ENCODE measurements around the gene FDX1. TPM values are rescaled to one million over a fixed set of nuclear protein-coding genes. Genes with fewer than 3 reads are reported as not detected.
"Not testable (repeated sequence)": the region's sequence is repeated elsewhere in the genome, so short reads cannot be mapped to it uniquely, and the experiment has no call there.

Gene FDX1
- 9.7 to 11.3 TPM (median 10.3 TPM) in 3 replicates for total RNA-seq

- Mint-ChIP-seq H3K36me3 (no peaks in the 10 kb centered on the region), H3K9me3 (no peaks in the 10 kb centered on the region), H3K4me1 (peaks cover 44% of the 10 kb centered on the region), H3K27me3 (ENCODE audit: low read depth) (no peaks in the 10 kb centered on the region), H3K27ac (peak within 1 kb of the TSS; percentile 98), H3K4me3 (peak within 1 kb of the TSS; percentile 98)
- peak; percentile 46 for TF ChIP-seq CTCF (IDR thresholded peaks at IDR 0.05; ENCODE audit: unreplicated experiment)
- peak; percentile 69 to 90 for DNase-seq (ENCODE audit: low spot score in 2 of 2, unreplicated experiment in 2 of 2)
Observed at GRCh38 chr11:110429731-110430266, at the start of gene FDX1. Gene FDX1 (plus strand): TSS chr11:110429948. CDS start chr11:110430121, 173 bp downstream.

GRCh38 chr11:110380836-110381622, 48.7 kb upstream of the FDX1 start:
- H3K4me3 Mint-ChIP-seq, result no peak overlapping the region

GRCh38 chr11:110388231-110388630, 41.5 kb upstream of the FDX1 start:
- H3K4me1 Mint-ChIP-seq; H3K27me3 Mint-ChIP-seq (ENCODE audit: low read depth); H3K4me3 Mint-ChIP-seq; H3K36me3 Mint-ChIP-seq; DNase-seq (ENCODE audit: low spot score in 2 of 2, unreplicated experiment in 2 of 2); H3K27ac Mint-ChIP-seq: not testable (repeated sequence)
- H3K9me3 Mint-ChIP-seq, result peaks cover 18% of the 10 kb centered on the region

More at GRCh38 chr11:110380836-110381622, 48.7 kb upstream of the FDX1 start:
- no peak overlapping the region for H3K27ac Mint-ChIP-seq
- H3K27me3 Mint-ChIP-seq (ENCODE audit: low read depth), result no peaks in the 10 kb centered on the region
- DNase-seq (ENCODE audit: low spot score in 2 of 2, unreplicated experiment in 2 of 2), result no peak
- no peak for TF ChIP-seq CTCF (IDR thresholded peaks at IDR 0.05; ENCODE audit: unreplicated experiment)
- peaks cover 9% of the 10 kb centered on the region for H3K9me3 Mint-ChIP-seq
- peaks cover 10% of the 10 kb centered on the region for H3K4me1 Mint-ChIP-seq
- no peaks in the 10 kb centered on the region for H3K36me3 Mint-ChIP-seq

- Mint-ChIP-seq H3K36me3 (no peaks in the 10 kb centered on the region), H3K27me3 (ENCODE audit: low read depth) (no peaks in the 10 kb centered on the region), H3K27ac (no peak overlapping the region), H3K4me3 (no peak overlapping the region), H3K4me1 (no peaks in the 10 kb centered on the region), H3K9me3 (peaks cover 27% of the 10 kb centered on the region)
- no peak for DNase-seq (ENCODE audit: low spot score in 2 of 2, unreplicated experiment in 2 of 2)
- TF ChIP-seq CTCF (IDR thresholded peaks at IDR 0.05; ENCODE audit: unreplicated experiment), result no peak
Observed at GRCh38 chr11:110389965-110390364, 39.8 kb upstream of the FDX1 start.

- Mint-ChIP-seq H3K27me3 (ENCODE audit: low read depth) (no peaks in the 10 kb centered on the region), H3K36me3 (peaks cover 7% of the 10 kb centered on the region)
Observed at GRCh38 chr11:110392056-110392455, 37.7 kb upstream of the FDX1 start.

GRCh38 chr11:110397668-110398286, 32.0 kb upstream of the FDX1 start:
- not testable (repeated sequence) for DNase-seq (ENCODE audit: low spot score in 2 of 2, unreplicated experiment in 2 of 2); H3K4me1 Mint-ChIP-seq; H3K36me3 Mint-ChIP-seq; H3K27me3 Mint-ChIP-seq (ENCODE audit: low read depth); H3K4me3 Mint-ChIP-seq; H3K27ac Mint-ChIP-seq
- peaks cover 20% of the 10 kb centered on the region for H3K9me3 Mint-ChIP-seq

More at GRCh38 chr11:110392056-110392455, 37.7 kb upstream of the FDX1 start:
- no peak overlapping the region for H3K4me3 Mint-ChIP-seq
- no peak for DNase-seq (ENCODE audit: low spot score in 2 of 2, unreplicated experiment in 2 of 2)
- no peak overlapping the region for H3K27ac Mint-ChIP-seq
- peaks cover 25% of the 10 kb centered on the region for H3K9me3 Mint-ChIP-seq
- H3K4me1 Mint-ChIP-seq, result no peaks in the 10 kb centered on the region
- TF ChIP-seq CTCF (IDR thresholded peaks at IDR 0.05; ENCODE audit: unreplicated experiment), result no peak

GRCh38 chr11:110403585-110403984, 26.2 kb upstream of the FDX1 start:
- H3K36me3 Mint-ChIP-seq; H3K27ac Mint-ChIP-seq; H3K4me3 Mint-ChIP-seq; H3K27me3 Mint-ChIP-seq (ENCODE audit: low read depth); H3K4me1 Mint-ChIP-seq; DNase-seq (ENCODE audit: low spot score in 2 of 2, unreplicated experiment in 2 of 2): not testable (repeated sequence)
- peaks cover 25% of the 10 kb centered on the region for H3K9me3 Mint-ChIP-seq

- H3K9me3 Mint-ChIP-seq, result peaks cover 25% of the 10 kb centered on the region
- H3K4me3 Mint-ChIP-seq; H3K36me3 Mint-ChIP-seq; DNase-seq (ENCODE audit: low spot score in 2 of 2, unreplicated experiment in 2 of 2); H3K27me3 Mint-ChIP-seq (ENCODE audit: low read depth): not testable (repeated sequence)
- H3K27ac Mint-ChIP-seq, result peak overlapping the region; percentile 21
- peaks cover 16% of the 10 kb centered on the region for H3K4me1 Mint-ChIP-seq
Observed at GRCh38 chr11:110405636-110406035, 24.1 kb upstream of the FDX1 start.
